Memory B cell (primary cell): ENCODE results near the gene SPTBN2.
"Not testable (repeated sequence)": the region's sequence is repeated elsewhere in the genome, so short reads cannot be mapped to it uniquely, and the experiment has no call there.

ENCODE experiments used
- ATAC-seq: fragments of 150-1000 bp; cut with Tn5 transposase; 2 replicates; pipeline ENCODE4 v1.10.0; 2021; ENCODE audit warnings: low read depth, mild to moderate bottlenecking, moderate library complexity
- DNase-seq, 2 donors: peaks; one replicate each; pipeline ENCODE4 v3.0.0; 2022; ENCODE audit warnings: low spot score in 2 of 2
- H3K27ac Mint-ChIP-seq: one replicate; pipeline ENCODE4 v1.8.0; 2022; ENCODE audit warnings: mild to moderate bottlenecking, moderate library complexity, mixed read lengths
- H3K27me3 Mint-ChIP-seq: one replicate; pipeline ENCODE4 v1.8.0; 2022; ENCODE audit warnings: mixed read lengths
- H3K36me3 Mint-ChIP-seq: one replicate; pipeline ENCODE4 v1.8.0; 2022; ENCODE audit warnings: mild to moderate bottlenecking, mixed read lengths
- H3K4me1 Mint-ChIP-seq: one replicate; pipeline ENCODE4 v1.8.0; 2022; ENCODE audit warnings: mixed read lengths
- H3K4me3 Mint-ChIP-seq: one replicate; pipeline ENCODE4 v1.8.0; 2022; ENCODE audit warnings: mild to moderate bottlenecking, moderate library complexity, mixed read lengths
- H3K9me3 Mint-ChIP-seq: one replicate; pipeline ENCODE4 v1.8.0; 2022; ENCODE audit warnings: mixed read lengths

SPTBN2 gene

DNA sequence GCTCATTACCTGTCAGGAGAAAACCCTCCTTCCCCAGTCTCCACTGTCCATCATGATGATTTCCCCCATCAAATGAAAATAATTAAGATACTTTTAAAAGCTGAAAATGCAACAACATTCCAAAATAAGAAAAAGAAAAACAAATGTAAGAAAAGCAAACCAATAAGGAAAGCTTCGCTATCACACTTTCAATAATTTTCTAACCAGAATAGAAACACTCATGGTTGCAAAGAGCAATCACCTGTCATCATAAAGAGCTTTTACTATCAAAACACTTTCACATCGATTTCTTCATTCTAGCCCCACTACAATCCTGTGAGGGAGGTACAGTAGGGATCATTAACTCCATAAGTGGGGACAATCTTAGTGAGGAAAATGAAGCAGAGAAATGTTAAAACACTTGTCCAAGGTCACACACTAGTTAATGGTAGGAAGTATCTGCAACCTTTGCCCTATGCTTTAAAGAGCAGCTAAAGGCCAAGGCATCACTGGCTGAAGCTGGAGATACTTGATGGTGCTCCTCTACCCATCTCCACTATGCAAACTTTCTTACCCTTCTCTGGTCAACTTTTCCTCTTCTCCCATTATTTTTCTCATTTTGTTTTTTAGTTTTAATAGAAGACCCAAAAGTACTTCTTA, 53.9 kb downstream of the SPTBN2 start:
- Mint-ChIP-seq H3K36me3 (no peaks in the 10 kb centered on the region), H3K9me3 (no peaks in the 10 kb centered on the region), H3K4me3 (peak overlapping the region; percentile 27), H3K4me1 (peaks cover 24% of the 10 kb centered on the region), H3K27me3 (no peaks in the 10 kb centered on the region), H3K27ac (peak overlapping the region; percentile 40)
- ATAC-seq (no peak), DNase-seq (no peak)

DNA sequence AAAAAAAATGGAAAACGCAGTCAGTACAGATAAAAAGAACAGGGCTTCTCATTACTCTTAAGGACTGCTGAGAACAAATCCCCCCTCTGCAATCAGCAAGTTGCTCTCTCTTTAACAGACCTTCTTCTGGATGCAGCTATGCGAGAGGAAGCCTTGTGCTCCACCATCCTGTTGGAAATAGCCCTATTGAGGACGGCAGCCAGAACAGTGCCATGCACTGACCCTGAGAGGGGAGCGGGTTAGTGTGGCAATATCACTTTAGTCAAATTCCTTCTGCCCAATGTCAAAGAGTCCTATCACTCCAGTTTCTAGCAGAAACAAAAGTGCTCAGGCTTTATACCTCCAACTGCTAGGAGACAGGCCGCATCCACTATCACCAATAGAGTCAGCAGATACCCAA, 58.2 kb downstream of the SPTBN2 start:
- H3K36me3 Mint-ChIP-seq: peaks cover 10% of the 10 kb centered on the region
- ATAC-seq (no peak), DNase-seq (no peak)
- H3K9me3 Mint-ChIP-seq: no peaks in the 10 kb centered on the region
- H3K27ac Mint-ChIP-seq: peak overlapping the region; percentile 31
- H3K4me3 Mint-ChIP-seq: no peak overlapping the region
- peaks cover 19% of the 10 kb centered on the region for H3K4me1 Mint-ChIP-seq
- H3K27me3 Mint-ChIP-seq: no peaks in the 10 kb centered on the region

DNA sequence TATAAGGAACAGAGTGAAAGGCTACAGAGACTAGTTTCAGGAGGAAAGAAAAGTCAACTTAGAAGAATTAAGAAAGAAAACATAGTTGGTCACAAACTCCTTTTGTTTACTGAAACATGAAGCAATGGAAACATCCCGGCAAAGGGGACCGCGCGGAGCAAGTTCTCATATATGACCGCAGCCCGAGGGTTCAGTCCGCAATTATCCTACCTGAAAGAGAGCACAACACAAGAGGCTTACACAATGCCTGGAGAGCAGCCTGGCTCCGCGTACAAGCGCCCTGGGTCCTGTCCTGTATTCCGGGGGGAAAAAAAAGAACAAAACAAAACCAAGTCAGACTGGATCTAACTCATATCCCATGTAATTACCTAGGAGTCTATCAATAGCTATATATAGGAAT, 63.6 kb downstream of the SPTBN2 start:
- H3K4me1 Mint-ChIP-seq: peaks cover 15% of the 10 kb centered on the region
- no peaks in the 10 kb centered on the region for H3K9me3 Mint-ChIP-seq

DNA sequence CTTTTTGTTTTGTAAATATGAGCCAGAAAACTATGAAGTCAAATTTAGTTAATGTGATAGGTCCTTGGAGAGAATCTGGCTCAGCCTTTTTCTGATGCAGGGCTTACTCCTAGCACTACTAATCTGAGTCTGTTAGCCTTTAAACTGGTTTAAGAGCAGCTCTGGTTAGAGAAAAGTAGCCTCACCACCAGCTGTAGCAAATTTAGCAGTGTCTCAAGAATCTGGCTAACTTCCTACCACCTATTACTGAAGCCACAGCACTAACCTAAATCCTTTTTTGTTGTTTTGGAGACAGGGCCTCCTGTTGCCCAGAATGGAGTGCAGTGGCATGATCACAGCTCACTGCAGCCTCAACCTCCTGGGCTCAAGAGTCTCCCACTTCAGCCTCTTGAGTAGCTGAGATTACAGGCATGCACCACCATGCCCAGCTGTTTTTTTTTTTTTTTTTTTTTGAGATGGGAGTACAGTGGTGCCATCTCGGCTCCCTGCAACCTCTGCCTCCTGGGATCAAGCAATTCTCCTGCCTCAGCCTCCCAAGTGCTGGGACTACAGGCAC, 65.2 kb downstream of the SPTBN2 start:
- DNase-seq (no peak), ATAC-seq (no peak)
- H3K4me3 Mint-ChIP-seq: no peak overlapping the region
- peaks cover 18% of the 10 kb centered on the region for H3K36me3 Mint-ChIP-seq
- H3K27me3 Mint-ChIP-seq: no peaks in the 10 kb centered on the region
- no peak overlapping the region for H3K27ac Mint-ChIP-seq
- peaks cover 3% of the 10 kb centered on the region for H3K9me3 Mint-ChIP-seq
- H3K4me1 Mint-ChIP-seq: peaks cover 16% of the 10 kb centered on the region

More for the DNA sequence above, 63.6 kb downstream of the SPTBN2 start:
- Mint-ChIP-seq H3K27ac (no peak overlapping the region), H3K27me3 (no peaks in the 10 kb centered on the region), H3K4me3 (no peak overlapping the region), H3K36me3 (peaks cover 18% of the 10 kb centered on the region)
- no peak for ATAC-seq
- DNase-seq: no peak

DNA sequence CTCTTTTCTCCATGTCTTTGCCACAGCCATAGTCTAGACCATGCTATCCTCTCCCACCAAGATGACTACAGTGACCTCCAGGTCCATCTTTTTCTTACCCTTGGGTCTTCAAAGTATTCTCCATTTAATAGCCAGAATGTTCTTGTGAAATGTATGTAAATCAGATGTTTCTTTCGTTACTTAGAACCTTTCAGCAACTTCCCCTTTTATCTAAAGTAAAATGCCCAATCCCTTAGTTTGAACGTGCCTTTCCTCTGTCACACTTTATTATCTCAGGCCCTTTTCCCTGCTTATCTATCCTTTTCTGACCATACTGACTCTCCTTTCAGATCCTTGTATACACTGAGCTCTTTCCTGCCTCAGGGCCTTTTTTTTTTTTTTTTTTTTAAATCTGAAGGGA, 69.3 kb downstream of the SPTBN2 start:
- ATAC-seq: peak; percentile 73
- peak overlapping the region; percentile 78 for H3K4me3 Mint-ChIP-seq
- peaks cover 3% of the 10 kb centered on the region for H3K9me3 Mint-ChIP-seq

DNA sequence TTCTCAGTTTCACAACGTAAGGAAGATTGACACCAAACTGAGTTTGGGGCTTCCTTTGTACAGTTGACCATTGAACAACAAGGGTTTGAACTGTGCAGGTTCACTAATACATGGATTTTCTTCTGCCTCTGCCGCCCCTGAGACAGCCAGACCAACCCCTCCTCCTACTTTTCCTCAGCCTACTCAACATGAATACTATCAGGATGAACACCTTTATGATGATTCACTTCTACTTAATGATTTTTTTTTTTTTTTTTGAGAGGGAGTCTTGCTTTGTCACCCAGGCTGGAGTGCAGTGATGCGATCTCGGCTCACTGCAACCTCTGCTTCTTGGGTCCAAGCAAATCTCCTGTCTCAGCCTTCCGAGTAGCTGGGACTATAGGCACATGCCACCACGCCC, 75.9 kb downstream of the SPTBN2 start:
- H3K36me3 Mint-ChIP-seq: peaks cover 12% of the 10 kb centered on the region

More for the DNA sequence above, 69.3 kb downstream of the SPTBN2 start:
- no peaks in the 10 kb centered on the region for H3K27me3 Mint-ChIP-seq
- peak overlapping the region; percentile 91 for H3K27ac Mint-ChIP-seq
- H3K36me3 Mint-ChIP-seq: peaks cover 17% of the 10 kb centered on the region
- H3K4me1 Mint-ChIP-seq: peaks cover 16% of the 10 kb centered on the region
- no peak for DNase-seq

DNA sequence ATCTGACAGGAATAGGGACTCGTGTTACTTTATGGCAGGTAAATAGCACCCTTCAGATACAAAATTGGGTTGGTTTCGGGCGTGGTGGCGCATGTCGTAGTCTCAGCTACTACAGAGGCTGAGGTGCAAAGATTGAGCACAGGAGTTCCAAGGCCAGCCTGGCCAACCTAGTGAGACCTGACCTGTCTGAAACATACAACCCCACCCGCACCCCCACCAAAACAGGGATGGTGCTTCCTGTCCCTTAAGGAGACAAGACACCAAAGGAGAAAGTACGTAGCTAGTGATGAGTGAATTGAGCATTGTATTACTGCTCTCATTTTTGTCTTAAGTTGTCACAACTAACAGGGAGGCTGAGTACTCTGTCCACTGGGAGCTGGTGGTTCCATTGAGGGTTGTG, 76.4 kb downstream of the SPTBN2 start:
- H3K27me3 Mint-ChIP-seq: no peaks in the 10 kb centered on the region
- peaks cover 17% of the 10 kb centered on the region for H3K4me1 Mint-ChIP-seq
- H3K27ac Mint-ChIP-seq: peak overlapping the region; percentile 4
- ATAC-seq: no peak
- peaks cover 11% of the 10 kb centered on the region for H3K36me3 Mint-ChIP-seq
- no peaks in the 10 kb centered on the region for H3K9me3 Mint-ChIP-seq
- no peak for DNase-seq
- H3K4me3 Mint-ChIP-seq: no peak overlapping the region

More for the DNA sequence above, 75.9 kb downstream of the SPTBN2 start:
- H3K27ac Mint-ChIP-seq: no peak overlapping the region
- no peaks in the 10 kb centered on the region for H3K27me3 Mint-ChIP-seq
- peaks cover 17% of the 10 kb centered on the region for H3K4me1 Mint-ChIP-seq
- DNase-seq (no peak), ATAC-seq (no peak)
- no peaks in the 10 kb centered on the region for H3K9me3 Mint-ChIP-seq
- H3K4me3 Mint-ChIP-seq: no peak overlapping the region

DNA sequence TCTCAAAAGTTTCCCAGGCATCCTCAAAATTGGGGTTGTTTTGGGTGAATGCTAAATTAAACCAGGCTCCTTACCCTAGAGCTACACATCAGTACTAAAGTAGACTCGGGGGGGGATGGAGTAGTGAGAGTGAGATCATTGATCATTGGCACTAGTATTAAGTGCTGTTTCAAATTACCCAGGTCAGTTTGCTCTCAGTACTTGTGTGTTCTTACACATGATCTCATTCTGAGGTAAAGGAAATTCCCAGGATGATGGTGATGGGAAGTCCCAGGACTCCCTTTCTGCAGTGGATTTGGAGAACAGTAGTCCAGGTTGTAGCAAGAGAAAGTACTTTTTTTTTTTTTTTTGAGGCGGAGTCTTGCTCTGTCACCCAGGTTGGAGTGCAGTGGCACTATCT, 78.0 kb downstream of the SPTBN2 start:
- H3K36me3 Mint-ChIP-seq: peaks cover 19% of the 10 kb centered on the region
- H3K27ac Mint-ChIP-seq: no peak overlapping the region
- no peak for ATAC-seq
- DNase-seq: no peak
- no peak overlapping the region for H3K4me3 Mint-ChIP-seq
- H3K9me3 Mint-ChIP-seq: no peaks in the 10 kb centered on the region
- peaks cover 28% of the 10 kb centered on the region for H3K4me1 Mint-ChIP-seq
- H3K27me3 Mint-ChIP-seq: no peaks in the 10 kb centered on the region

DNA sequence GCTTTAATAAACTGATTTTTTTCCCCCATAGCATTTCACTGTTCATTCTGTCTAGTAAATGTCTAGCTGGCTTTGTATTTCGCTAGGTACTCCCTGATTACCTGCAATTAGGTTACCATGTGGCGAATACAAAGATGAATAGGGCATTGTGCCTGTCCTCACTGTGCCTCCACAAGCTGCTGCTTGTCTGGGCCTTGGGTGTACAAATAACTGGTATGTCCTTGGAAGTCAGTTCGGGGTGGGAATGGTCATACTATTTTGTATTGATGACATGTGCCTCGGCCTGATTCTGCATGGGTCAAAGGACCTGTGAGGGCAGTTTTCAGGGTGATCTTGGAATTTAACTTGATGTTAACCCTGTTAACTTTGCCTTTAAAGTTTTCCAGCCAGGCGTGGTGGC, 79.1 kb downstream of the SPTBN2 start:
- no peak for DNase-seq
- no peak overlapping the region for H3K4me3 Mint-ChIP-seq
- ATAC-seq: no peak
- no peak overlapping the region for H3K27ac Mint-ChIP-seq
- peaks cover 21% of the 10 kb centered on the region for H3K36me3 Mint-ChIP-seq
- H3K9me3 Mint-ChIP-seq: no peaks in the 10 kb centered on the region
- peaks cover 32% of the 10 kb centered on the region for H3K4me1 Mint-ChIP-seq
- H3K27me3 Mint-ChIP-seq: no peaks in the 10 kb centered on the region

DNA sequence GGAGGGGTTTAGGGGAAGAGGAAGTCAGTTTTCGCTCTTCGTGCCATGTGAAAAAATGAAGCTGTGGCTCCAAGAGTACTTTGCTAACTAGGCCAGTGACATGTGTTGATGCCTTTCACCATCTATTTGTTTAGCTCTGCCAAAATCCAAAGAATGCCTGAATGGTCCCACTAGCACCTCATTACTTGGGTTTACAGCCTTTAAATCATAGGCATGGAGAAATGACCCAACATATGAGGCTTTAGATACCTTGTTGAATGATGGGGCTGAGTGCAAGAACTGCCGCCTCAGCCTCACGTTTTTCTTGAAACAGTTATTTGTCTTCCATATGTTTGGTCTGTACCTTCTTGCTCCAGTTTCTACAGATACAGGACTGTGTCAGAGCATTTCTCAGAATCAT, 82.2 kb downstream of the SPTBN2 start:
- Mint-ChIP-seq H3K4me1 (peaks cover 46% of the 10 kb centered on the region), H3K27me3 (no peaks in the 10 kb centered on the region), H3K9me3 (no peaks in the 10 kb centered on the region), H3K4me3 (no peak overlapping the region), H3K36me3 (peaks cover 41% of the 10 kb centered on the region), H3K27ac (peak overlapping the region; percentile 75)
- DNase-seq: no peak
- no peak for ATAC-seq

DNA sequence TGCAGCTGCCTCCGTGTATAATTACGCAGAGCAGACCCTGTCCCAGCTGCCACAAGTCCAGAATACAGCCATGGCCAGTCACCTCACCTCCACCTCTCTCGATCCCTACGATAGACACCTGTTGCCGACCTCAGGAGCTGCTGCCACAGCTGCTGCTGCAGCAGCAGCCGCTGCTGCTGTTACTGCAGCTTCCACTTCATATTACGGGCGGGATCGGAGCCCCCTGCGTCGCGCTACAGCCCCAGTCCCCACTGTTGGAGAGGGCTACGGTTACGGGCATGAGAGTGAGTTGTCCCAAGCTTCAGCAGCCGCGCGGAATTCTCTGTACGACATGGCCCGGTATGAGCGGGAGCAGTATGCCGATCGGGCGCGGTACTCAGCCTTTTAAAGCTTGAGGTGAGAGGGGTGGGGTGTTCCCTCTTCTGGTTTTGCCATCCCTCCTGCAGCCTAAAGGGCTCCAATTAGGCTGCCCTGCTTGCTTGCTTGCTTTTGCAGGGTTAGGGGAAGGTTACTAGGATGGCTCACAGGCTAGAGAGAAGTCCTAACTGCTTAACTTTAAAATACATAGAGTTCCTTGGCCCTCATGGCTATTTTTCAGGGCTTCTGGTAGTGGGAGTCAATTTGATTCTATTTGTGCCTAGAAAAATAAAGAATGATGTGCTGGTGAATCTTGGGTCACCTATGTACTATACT, 85.1 kb downstream of the SPTBN2 start:
- no peak for ATAC-seq
- H3K4me3 Mint-ChIP-seq: no peak overlapping the region
- peak overlapping the region; percentile 17 for H3K27ac Mint-ChIP-seq
- H3K27me3 Mint-ChIP-seq: no peaks in the 10 kb centered on the region
- no peak for DNase-seq
- peaks cover 63% of the 10 kb centered on the region for H3K4me1 Mint-ChIP-seq
- H3K36me3 Mint-ChIP-seq: peaks cover 50% of the 10 kb centered on the region
- H3K9me3 Mint-ChIP-seq: no peaks in the 10 kb centered on the region

DNA sequence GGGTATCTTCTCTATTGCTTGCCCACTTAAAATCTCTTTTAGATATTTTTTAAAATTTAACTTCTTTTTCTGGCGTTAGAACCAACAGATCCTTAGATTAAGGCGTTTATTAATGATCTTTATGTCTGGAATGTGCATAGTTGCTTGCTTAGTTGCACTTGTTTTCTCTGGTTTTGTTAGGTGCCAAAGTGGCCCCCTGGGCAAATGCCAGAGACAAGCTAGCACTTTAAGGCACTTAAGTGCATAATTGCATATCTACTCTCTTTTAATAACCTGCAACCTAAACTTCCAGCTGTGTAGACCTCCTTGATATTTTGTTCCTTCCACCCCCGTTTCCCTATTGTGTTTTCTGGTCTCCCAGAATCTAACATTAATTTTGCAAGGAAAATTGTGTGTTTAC, 87.2 kb downstream of the SPTBN2 start:
- peaks cover 46% of the 10 kb centered on the region for H3K36me3 Mint-ChIP-seq
- no peaks in the 10 kb centered on the region for H3K27me3 Mint-ChIP-seq
- peak overlapping the region; percentile 68 for H3K4me3 Mint-ChIP-seq
- DNase-seq (no peak), ATAC-seq (no peak)
- H3K27ac Mint-ChIP-seq: no peak overlapping the region
- peaks cover 70% of the 10 kb centered on the region for H3K4me1 Mint-ChIP-seq
- no peaks in the 10 kb centered on the region for H3K9me3 Mint-ChIP-seq

DNA sequence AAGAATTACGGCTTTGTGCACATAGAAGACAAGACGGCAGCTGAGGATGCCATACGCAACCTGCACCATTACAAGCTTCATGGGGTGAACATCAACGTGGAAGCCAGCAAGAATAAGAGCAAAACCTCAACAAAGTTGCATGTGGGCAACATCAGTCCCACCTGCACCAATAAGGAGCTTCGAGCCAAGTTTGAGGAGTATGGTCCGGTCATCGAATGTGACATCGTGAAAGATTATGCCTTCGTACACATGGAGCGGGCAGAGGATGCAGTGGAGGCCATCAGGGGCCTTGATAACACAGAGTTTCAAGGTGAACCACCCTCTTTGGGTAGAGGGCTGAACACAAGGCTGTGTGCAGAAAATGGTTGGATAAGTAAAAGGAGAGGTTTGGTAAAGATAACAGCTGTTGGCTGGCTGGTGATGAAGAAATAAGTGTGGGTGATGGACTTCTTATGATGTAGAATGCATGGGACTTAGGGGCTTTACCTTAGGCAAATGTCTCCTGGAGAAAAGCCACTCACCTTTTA, 89.1 kb downstream of the SPTBN2 start:
- not testable (repeated sequence) for ATAC-seq, DNase-seq, H3K27me3 Mint-ChIP-seq, H3K9me3 Mint-ChIP-seq
- H3K36me3 Mint-ChIP-seq: peaks cover 33% of the 10 kb centered on the region
- H3K4me3 Mint-ChIP-seq: peak overlapping the region; percentile 97
- peak overlapping the region; percentile 94 for H3K27ac Mint-ChIP-seq
- peaks cover 57% of the 10 kb centered on the region for H3K4me1 Mint-ChIP-seq

DNA sequence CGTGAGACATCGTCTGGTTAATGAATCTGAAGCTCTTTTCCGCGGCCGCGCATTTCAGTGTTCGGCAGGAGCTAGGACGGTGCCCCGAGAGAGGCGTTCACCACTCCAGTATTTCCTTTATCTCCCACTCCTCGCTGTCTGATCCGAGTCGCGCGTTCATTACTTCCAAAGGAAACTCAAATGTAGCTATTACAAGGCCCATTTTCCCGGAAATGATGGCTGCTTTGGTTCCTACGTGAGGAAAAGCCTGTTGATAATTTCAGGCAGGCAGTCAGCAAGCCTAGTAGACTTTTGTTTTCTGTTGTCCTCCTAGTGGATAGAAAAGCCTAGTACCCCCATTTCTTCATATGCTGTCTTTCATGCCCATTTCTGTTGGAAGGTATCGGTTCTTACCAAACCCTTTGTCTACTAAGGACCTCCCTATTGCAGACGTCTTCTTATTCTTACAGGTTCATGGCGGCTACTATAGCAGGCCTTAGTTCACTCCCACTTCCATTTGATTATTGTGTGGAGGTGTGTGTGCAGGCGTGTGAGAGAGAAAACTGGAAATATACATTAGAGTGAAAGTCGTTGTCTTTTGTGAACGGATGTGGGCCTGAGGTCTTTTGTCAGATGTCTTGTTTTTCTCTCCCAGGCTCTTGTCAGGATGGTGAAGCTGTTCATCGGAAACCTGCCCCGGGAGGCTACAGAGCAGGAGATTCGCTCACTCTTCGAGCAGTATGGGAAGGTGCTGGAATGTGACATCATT, 89.8 kb downstream of the SPTBN2 start:
- peak overlapping the region; percentile 94 for H3K27ac Mint-ChIP-seq
- DNase-seq: no peak
- no peaks in the 10 kb centered on the region for H3K27me3 Mint-ChIP-seq
- peaks cover 55% of the 10 kb centered on the region for H3K4me1 Mint-ChIP-seq
- peak overlapping the region; percentile 97 for H3K4me3 Mint-ChIP-seq
- no peaks in the 10 kb centered on the region for H3K9me3 Mint-ChIP-seq
- peaks cover 32% of the 10 kb centered on the region for H3K36me3 Mint-ChIP-seq
- ATAC-seq: no peak
